Neural cell (in vitro differentiated cells): ENCODE results near the gene KCNQ5. TPM values are rescaled to one million over a fixed set of nuclear protein-coding genes. Genes with fewer than 3 reads are reported as not detected.

ENCODE experiments used
- H2AFZ ChIP-seq: fragments of 200-600, 300-800 bp; sonication (generic), shearing (Covaris generic); 2 replicates; pipeline ENCODE4 v1.6.0; 2014; ENCODE audit warnings: low read depth, mild to moderate bottlenecking, antibody characterized with exemption, low read length, moderate library complexity
- H3F3A ChIP-seq: fragments of 200-600 bp; shearing (Covaris generic); 2 replicates; pipeline ENCODE4 v1.6.1; 2016; ENCODE audit warnings: mild to moderate bottlenecking, moderate library complexity, mixed read lengths, antibody characterized with exemption, low read length; ENCODE audit not compliant: insufficient read depth, poor library complexity, severe bottlenecking
- H3K27ac ChIP-seq: fragments of 200-600, 300-800 bp; sonication (generic), shearing (Covaris generic); 2 replicates; pipeline ENCODE4 v1.5.1; 2014; ENCODE audit warnings: mild to moderate bottlenecking, low read length, moderate library complexity
- H3K27me3 ChIP-seq: fragments of 300-800, 200-600 bp; sonication (generic), shearing (Covaris generic); 2 replicates; pipeline ENCODE4 v1.6.0; 2014; ENCODE audit warnings: mild to moderate bottlenecking, low read depth, low read length, moderate library complexity; ENCODE audit not compliant: insufficient read depth
- H3K36me3 ChIP-seq: fragments of 300-800, 200-600 bp; sonication (generic), shearing (Covaris generic); 2 replicates; pipeline ENCODE4 v1.5.1; 2014; ENCODE audit warnings: mild to moderate bottlenecking, antibody characterized with exemption, low read length, moderate library complexity; ENCODE audit not compliant: insufficient read depth
- H3K4me2 ChIP-seq: fragments of 300-800, 200-600 bp; sonication (generic), shearing (Covaris generic); 2 replicates; pipeline ENCODE4 v1.6.0; 2014; ENCODE audit warnings: mild to moderate bottlenecking, low read length
- H3K4me3 ChIP-seq: fragments of 300-800, 200-600 bp; sonication (generic), shearing (Covaris generic); 2 replicates; pipeline ENCODE4 v1.5.1; 2014; ENCODE audit warnings: mild to moderate bottlenecking, low read length, moderate library complexity
- H3K79me2 ChIP-seq: fragments of 200-600 bp; shearing (Covaris generic); replicated peaks from 2 replicates; pipeline ENCODE4 v1.6.0; 2014; ENCODE audit warnings: mild to moderate bottlenecking, low read length, moderate library complexity; ENCODE audit not compliant: insufficient read depth
- H3K9ac ChIP-seq: fragments of 300-800, 200-600 bp; sonication (generic), shearing (Covaris generic); 2 replicates; pipeline ENCODE4 v1.6.1; 2016; ENCODE audit warnings: mild to moderate bottlenecking, low read length, mixed read lengths
- H3K9me2 ChIP-seq: fragments of 200-600 bp; shearing (Covaris generic); 2 replicates; pipeline ENCODE4 v1.6.1; 2016; ENCODE audit warnings: mild to moderate bottlenecking, low read length, mixed read lengths; ENCODE audit not compliant: insufficient read depth
- H3K9me3 ChIP-seq: fragments of 200-600, 300-800 bp; sonication (generic), shearing (Covaris generic); 2 replicates; pipeline ENCODE4 v1.6.1; 2016; ENCODE audit warnings: mild to moderate bottlenecking, mixed run types, low read length, moderate library complexity, mixed read lengths
- H4K20me1 ChIP-seq: fragments of 200-600 bp; shearing (Covaris generic); 2 replicates; pipeline ENCODE4 v1.6.1; 2016; ENCODE audit warnings: mild to moderate bottlenecking, mixed run types; ENCODE audit not compliant: insufficient read depth
- CTCF ChIP-seq: fragments of 450-650 bp; IDR thresholded peaks from 2 replicates; pipeline ENCODE4 v1.5.1; 2014; ENCODE audit warnings: antibody characterized with exemption, mild to moderate bottlenecking, moderate library complexity; ENCODE audit not compliant: poor library complexity, severe bottlenecking
- EP300 ChIP-seq: fragments of 450-650 bp; conservative IDR thresholded peaks from 2 replicates; pipeline ENCODE4 v1.6.1; 2014; ENCODE audit warnings: antibody characterized with exemption, mild to moderate bottlenecking, moderate library complexity; ENCODE audit not compliant: poor library complexity, severe bottlenecking
- EZH2 ChIP-seq: fragments of 200-600, 300-800 bp; shearing (Covaris generic), sonication (generic); IDR thresholded peaks from 2 replicates; pipeline ENCODE4 v1.6.1; 2014; ENCODE audit warnings: antibody characterized with exemption, low read length, borderline replicate concordance, mild to moderate bottlenecking; ENCODE audit not compliant: insufficient read depth, poor library complexity, severe bottlenecking
- MXI1 ChIP-seq: fragments of 450-650 bp; conservative IDR thresholded peaks from 2 replicates; pipeline ENCODE4 v1.6.1; 2014; ENCODE audit warnings: antibody characterized with exemption, mild to moderate bottlenecking; ENCODE audit not compliant: poor library complexity, severe bottlenecking
- POLR2AphosphoS5 ChIP-seq: IDR thresholded peaks from 2 replicates; pipeline ENCODE4 v1.6.1; 2012
- RAD21 ChIP-seq: fragments of 450-650 bp; conservative IDR thresholded peaks from 2 replicates; pipeline ENCODE4 v1.6.1; 2014; ENCODE audit warnings: antibody characterized with exemption, mild to moderate bottlenecking, moderate library complexity
- REST ChIP-seq: IDR thresholded peaks from 2 replicates; pipeline ENCODE4 v1.6.1; 2012; ENCODE audit warnings: borderline replicate concordance
- SMC3 ChIP-seq: fragments of 450-650 bp; conservative IDR thresholded peaks from 2 replicates; pipeline ENCODE4 v1.6.1; 2014; ENCODE audit warnings: antibody characterized with exemption, mild to moderate bottlenecking, moderate library complexity; ENCODE audit not compliant: poor library complexity
- TAF1 ChIP-seq: IDR thresholded peaks from 2 replicates; pipeline ENCODE4 v1.6.1; 2012; ENCODE audit warnings: low read depth
- polyA plus RNA-seq: library from polyadenylated mRNA; depleted of rRNA; stranded (reverse); fragments of >200 nt; gene quantifications from 2 replicates; pipeline ENCODE4 v1.2.3, GENCODE V29; 2014

KCNQ5 gene
- polyA plus RNA-seq, 1 donor from 2014 or later = 0.30 TPM

GRCh38 chr6:72626126-72626525 is 4.3 kb downstream of the KCNQ5 start:
- Histone ChIP-seq H3K9ac (no peak overlapping the region), H3K9me2 (no peaks in the 10 kb centered on the region), H3K79me2 (no peaks in the 10 kb centered on the region), H3K4me3 (no peak overlapping the region), H3K36me3 (no peaks in the 10 kb centered on the region), H4K20me1 (no peaks in the 10 kb centered on the region), H3K27ac (no peak overlapping the region), H3K27me3 (peaks cover 39% of the 10 kb centered on the region), H3F3A (no peaks in the 10 kb centered on the region), H2AFZ (no peak overlapping the region), H3K9me3 (no peaks in the 10 kb centered on the region), H3K4me2 (no peak overlapping the region)
- TF ChIP-seq MXI1 (no peak), CTCF (no peak), EZH2 (no peak), SMC3 (no peak), TAF1 (no peak), RAD21 (no peak), POLR2AphosphoS5 (no peak), REST (no peak), EP300 (no peak)

GRCh38 chr6:72627539-72627938 is 5.7 kb downstream of the KCNQ5 start:
- Histone ChIP-seq H4K20me1 (no peaks in the 10 kb centered on the region), H3K9ac (no peak overlapping the region), H3K27me3 (peaks cover 24% of the 10 kb centered on the region), H3F3A (no peaks in the 10 kb centered on the region), H3K4me3 (no peak overlapping the region), H3K36me3 (no peaks in the 10 kb centered on the region), H3K79me2 (no peaks in the 10 kb centered on the region), H3K9me2 (no peaks in the 10 kb centered on the region), H3K9me3 (no peaks in the 10 kb centered on the region), H3K27ac (no peak overlapping the region), H2AFZ (no peak overlapping the region), H3K4me2 (no peak overlapping the region)
- TF ChIP-seq MXI1 (no peak), TAF1 (no peak), REST (no peak), EP300 (no peak), RAD21 (no peak), EZH2 (no peak), SMC3 (no peak), POLR2AphosphoS5 (no peak), CTCF (no peak)
